HEK293 (cell line): ENCODE data around the gene S100A14.

ENCODE experiments used
- CTCF ChIA-PET: fragments of 350-600 bp; formaldehyde crosslinking; extraction: SDS; loops from one replicate; lab custom pipeline; 2021; ENCODE audit warnings: antibody characterized with exemption; lab: Yijun Ruan, JAX
- POLR2A ChIA-PET: fragments of 300-600 bp; formaldehyde crosslinking; extraction: SDS; loops from one replicate; lab custom pipeline; 2020; ENCODE audit warnings: antibody characterized with exemption, inconsistent platforms; lab: Yijun Ruan, JAX
- H3K27ac ChIP-seq: fragments of 200-500 bp; sonication (Bioruptor generic); 2 replicates; pipeline ENCODE4 v1.5.1; 2014; ENCODE audit warnings: low read depth, low read length, control low read depth, inconsistent platforms; ENCODE audit errors: extremely low read depth
- H3K36me3 ChIP-seq, 2 experiments: fragments of 200-500 bp in 1 of 2; sonication (Bioruptor generic) in 1 of 2; 1 replicate in 1 of 2; 2 replicates in 1 of 2; pipeline ENCODE4 v1.5.1; 2014 to 2017; ENCODE audit warnings: inconsistent platforms in 2 of 2, low read length in 2 of 2; ENCODE audit not compliant: control insufficient read depth in 2 of 2, insufficient read depth in 1 of 2
- H3K4me1 ChIP-seq: fragments of 200-500 bp; sonication (Bioruptor generic); 2 replicates; pipeline ENCODE4 v1.5.1; 2014; ENCODE audit warnings: mild to moderate bottlenecking, low read length, inconsistent platforms; ENCODE audit not compliant: control insufficient read depth, insufficient read depth
- H3K4me3 ChIP-seq: 2 replicates; pipeline ENCODE4 v1.5.1; 2011; ENCODE audit warnings: low read depth, mild to moderate bottlenecking, control low read depth, low read length, moderate library complexity
- H3K9me3 ChIP-seq: fragments of 200-500 bp; sonication (Bioruptor generic); 2 replicates; pipeline ENCODE4 v1.5.1; 2014; ENCODE audit warnings: low read depth, low read length, inconsistent platforms; ENCODE audit not compliant: control insufficient read depth, insufficient read depth
- BCL11A ChIP-seq: fragments of 450-650 bp; formaldehyde crosslinking; IDR thresholded peaks from 2 replicates; pipeline ENCODE4 v1.5.1; 2016; ENCODE audit warnings: low read depth, missing biosample characterization, missing genetic modification characterization
- CTCF ChIP-seq: fragments of 450-650 bp; formaldehyde crosslinking; IDR thresholded peaks from 2 replicates; pipeline ENCODE4 v1.5.1; 2016; ENCODE audit warnings: missing biosample characterization, missing genetic modification characterization
- GLIS1 ChIP-seq: fragments of 450-650 bp; formaldehyde crosslinking; IDR thresholded peaks from 2 replicates; pipeline ENCODE4 v1.5.1; 2016; ENCODE audit warnings: missing biosample characterization, missing genetic modification characterization
- HOXD13 ChIP-seq: sonication (generic); formaldehyde crosslinking; IDR thresholded peaks from 2 replicates; pipeline ENCODE4 v1.8.0; 2022; ENCODE audit warnings: missing genetic modification reagents, borderline replicate concordance
- IKZF3 ChIP-seq: fragments of 450-650 bp; IDR thresholded peaks from 2 replicates; pipeline ENCODE4 v1.5.0; 2018; ENCODE audit warnings: missing biosample characterization, mild to moderate bottlenecking, missing genetic modification characterization, moderate library complexity
- KLF1 ChIP-seq: fragments of 450-650 bp; formaldehyde crosslinking; IDR thresholded peaks from 2 replicates; pipeline ENCODE4 v1.5.1; 2016; ENCODE audit warnings: missing biosample characterization, missing genetic modification characterization
- KLF10 ChIP-seq: fragments of 450-650 bp; IDR thresholded peaks from 2 replicates; pipeline ENCODE4 v1.5.1; 2018; ENCODE audit warnings: missing biosample characterization, mild to moderate bottlenecking, missing genetic modification characterization
- KLF17 ChIP-seq: fragments of 450-650 bp; formaldehyde crosslinking; IDR thresholded peaks from 2 replicates; pipeline ENCODE4 v1.5.1; 2016; ENCODE audit warnings: missing biosample characterization, missing genetic modification characterization
- SCRT2 ChIP-seq: fragments of 450-650 bp; formaldehyde crosslinking; IDR thresholded peaks from 2 replicates; pipeline ENCODE4 v1.5.1; 2016; ENCODE audit warnings: missing biosample characterization, missing genetic modification characterization
- ZFP69B ChIP-seq: fragments of 450-650 bp; formaldehyde crosslinking; IDR thresholded peaks from 2 replicates; pipeline ENCODE4 v1.5.1; 2016; ENCODE audit warnings: missing biosample characterization, missing genetic modification characterization
- ZNF112 ChIP-seq: fragments of 450-650 bp; formaldehyde crosslinking; IDR thresholded peaks from 2 replicates; pipeline ENCODE4 v1.5.0; 2017; ENCODE audit warnings: missing biosample characterization, missing genetic modification characterization
- ZNF169 ChIP-seq: fragments of 450-650 bp; formaldehyde crosslinking; IDR thresholded peaks from 2 replicates; pipeline ENCODE4 v1.5.1; 2016; ENCODE audit warnings: missing biosample characterization, missing genetic modification characterization
- ZNF184 ChIP-seq: fragments of 450-650 bp; IDR thresholded peaks from 2 replicates; pipeline ENCODE4 v1.5.1; 2018; ENCODE audit warnings: missing biosample characterization, mild to moderate bottlenecking, missing genetic modification characterization
- ZNF2 ChIP-seq: fragments of 450-650 bp; formaldehyde crosslinking; IDR thresholded peaks from 2 replicates; pipeline ENCODE4 v1.5.1; 2016; ENCODE audit warnings: missing biosample characterization, missing genetic modification characterization
- ZNF202 ChIP-seq: fragments of 450-650 bp; formaldehyde crosslinking; IDR thresholded peaks from 2 replicates; pipeline ENCODE4 v1.5.1; 2016; ENCODE audit warnings: missing biosample characterization, missing genetic modification characterization, borderline replicate concordance
- ZNF223 ChIP-seq: fragments of 450-650 bp; formaldehyde crosslinking; IDR thresholded peaks from 2 replicates; pipeline ENCODE4 v1.5.1; 2016; ENCODE audit warnings: missing biosample characterization, missing genetic modification characterization
- ZNF292 ChIP-seq: fragments of 450-650 bp; formaldehyde crosslinking; IDR thresholded peaks from 2 replicates; pipeline ENCODE4 v1.5.1; 2016; ENCODE audit warnings: low read depth, missing biosample characterization, missing genetic modification characterization, borderline replicate concordance
- ZNF324 ChIP-seq: fragments of 450-650 bp; formaldehyde crosslinking; IDR thresholded peaks from 2 replicates; pipeline ENCODE4 v1.5.1; 2016; ENCODE audit warnings: missing biosample characterization, missing genetic modification characterization
- ZNF362 ChIP-seq: fragments of 450-650 bp; formaldehyde crosslinking; IDR thresholded peaks from 2 replicates; pipeline ENCODE4 v1.5.1; 2016; ENCODE audit warnings: missing biosample characterization, missing genetic modification characterization
- ZNF404 ChIP-seq: fragments of 450-650 bp; formaldehyde crosslinking; IDR thresholded peaks from 2 replicates; pipeline ENCODE4 v1.5.1; 2017; ENCODE audit warnings: missing biosample characterization, missing genetic modification characterization
- ZNF433 ChIP-seq: fragments of 450-650 bp; formaldehyde crosslinking; IDR thresholded peaks from 2 replicates; pipeline ENCODE4 v1.5.1; 2016; ENCODE audit warnings: missing biosample characterization, missing genetic modification characterization, low read depth
- ZNF48 ChIP-seq: fragments of 450-650 bp; formaldehyde crosslinking; IDR thresholded peaks from 2 replicates; pipeline ENCODE4 v1.5.1; 2016; ENCODE audit warnings: missing biosample characterization, missing genetic modification characterization
- ZNF514 ChIP-seq: fragments of 450-650 bp; formaldehyde crosslinking; IDR thresholded peaks from 2 replicates; pipeline ENCODE4 v1.5.1; 2016; ENCODE audit warnings: missing biosample characterization, missing genetic modification characterization
- ZNF521 ChIP-seq: fragments of 450-650 bp; formaldehyde crosslinking; IDR thresholded peaks from 2 replicates; pipeline ENCODE4 v1.5.1; 2017; ENCODE audit warnings: missing biosample characterization, mild to moderate bottlenecking, missing genetic modification characterization
- ZNF548 ChIP-seq: fragments of 450-650 bp; formaldehyde crosslinking; IDR thresholded peaks from 2 replicates; pipeline ENCODE4 v1.5.1; 2016; ENCODE audit warnings: missing biosample characterization, missing genetic modification characterization
- ZNF596 ChIP-seq: fragments of 450-650 bp; IDR thresholded peaks from 2 replicates; pipeline ENCODE4 v1.5.0; 2018; ENCODE audit warnings: missing biosample characterization, mild to moderate bottlenecking, missing genetic modification characterization, moderate library complexity
- ZNF629 ChIP-seq: fragments of 450-650 bp; formaldehyde crosslinking; IDR thresholded peaks from 2 replicates; pipeline ENCODE4 v1.5.1; 2017; ENCODE audit warnings: missing biosample characterization, missing genetic modification characterization
- ZNF664 ChIP-seq: fragments of 450-650 bp; formaldehyde crosslinking; IDR thresholded peaks from 2 replicates; pipeline ENCODE4 v1.5.1; 2016; ENCODE audit warnings: missing biosample characterization, missing genetic modification characterization
- ZNF792 ChIP-seq: fragments of 450-650 bp; formaldehyde crosslinking; IDR thresholded peaks from 2 replicates; pipeline ENCODE4 v1.5.1; 2016; ENCODE audit warnings: missing biosample characterization, missing genetic modification characterization
- ZSCAN16 ChIP-seq: fragments of 450-650 bp; formaldehyde crosslinking; IDR thresholded peaks from 2 replicates; pipeline ENCODE4 v1.5.1; 2016; ENCODE audit warnings: missing biosample characterization, missing genetic modification characterization
- ZSCAN18 ChIP-seq: fragments of 450-650 bp; formaldehyde crosslinking; IDR thresholded peaks from 2 replicates; pipeline ENCODE4 v1.5.1; 2016; ENCODE audit warnings: missing biosample characterization, missing genetic modification characterization
- ZSCAN23 ChIP-seq: fragments of 450-650 bp; formaldehyde crosslinking; IDR thresholded peaks from 2 replicates; pipeline ENCODE4 v1.5.1; 2016; ENCODE audit warnings: missing biosample characterization, missing genetic modification characterization
- ZSCAN30 ChIP-seq: fragments of 450-650 bp; IDR thresholded peaks from 2 replicates; pipeline ENCODE4 v1.5.1; 2018; ENCODE audit warnings: missing biosample characterization, mild to moderate bottlenecking, missing genetic modification characterization, moderate library complexity

The S100A14 gene

GRCh38 chr1:153566414-153567371 lies 49.4 kb downstream of the S100A14 start:
- no peak overlapping the region for H3K4me3 ChIP-seq
- POLR2A ChIA-PET, result interaction anchor here (0.8 to 1.9 kb wide), 17 partner anchors 13 to 424 kb away, joined by 3 to 27 read pairs (median 5); partner anchors contain the start of genes CHTOP, INTS3, RPS27 and S100A13
- H3K36me3 ChIP-seq, result no peaks in the 10 kb centered on the region
- H3K4me1 ChIP-seq, result peaks cover 7% of the 10 kb centered on the region
- CTCF ChIA-PET, result interaction anchor here (0.6 to 3.1 kb wide), 8 partner anchors 10 to 89 kb away, joined by 3 to 28 read pairs (median 5); partner anchors contain the start of gene S100A13
- no peaks in the 10 kb centered on the region for H3K9me3 ChIP-seq
- H3K27ac ChIP-seq, result peak overlapping the region; percentile 77
- peak; percentile 68 for TF ChIP-seq IKZF3
- TF ChIP-seq ZNF514 (tag by site-specific recombination), result no peak
- TF ChIP-seq GLIS1 (tag by site-specific recombination), result peak; percentile 97
- TF ChIP-seq ZNF521 (tag by site-specific recombination), result no peak
- TF ChIP-seq ZNF169 (tag by site-specific recombination), result no peak
- no peak for TF ChIP-seq ZNF362
- TF ChIP-seq ZNF792, result 0 out of 2 replicates have a peak, but pooled peaks have one; percentile 27
- TF ChIP-seq CTCF (tag by site-specific recombination), result no peak
- no peak for TF ChIP-seq ZNF664 (tag by site-specific recombination)
- TF ChIP-seq ZSCAN23 (tag by site-specific recombination), result peak; percentile 91
- no peak for TF ChIP-seq ZNF292
- TF ChIP-seq ZSCAN30 (tag by site-specific recombination), result peak; percentile 97
- TF ChIP-seq ZNF548, result no peak
- TF ChIP-seq ZNF404 (tag by site-specific recombination), result no peak
- no peak for TF ChIP-seq ZNF112 (tag by site-specific recombination)
- TF ChIP-seq ZNF629 (tag by site-specific recombination), result peak; percentile 95
- TF ChIP-seq ZNF202 (tag by site-specific recombination), result no peak
- TF ChIP-seq ZFP69B (tag by site-specific recombination), result peak; percentile 88
- TF ChIP-seq KLF1 (tag by site-specific recombination), result peak; percentile 100
- TF ChIP-seq ZSCAN18 (tag by site-specific recombination), result peak; percentile 76; the same call in 1 of the 2 replicates
- peak; percentile 100 for TF ChIP-seq KLF17 (tag by site-specific recombination)
- no peak for TF ChIP-seq ZNF223 (tag by site-specific recombination)
- TF ChIP-seq ZSCAN16 (tag by site-specific recombination), result no peak
- no peak for TF ChIP-seq ZNF184
- peak; percentile 97 for TF ChIP-seq KLF10 (tag by site-specific recombination)
- peak; percentile 32; the same call in 1 of the 2 replicates for TF ChIP-seq SCRT2 (tag by site-specific recombination)
- no peak for TF ChIP-seq ZNF48
- TF ChIP-seq HOXD13, result no peak
- peak; percentile 97 for TF ChIP-seq ZNF324 (tag by site-specific recombination)
- TF ChIP-seq ZNF596, result no peak
- TF ChIP-seq BCL11A (tag by site-specific recombination), result peak; percentile 97
- TF ChIP-seq ZNF2 (tag by site-specific recombination), result peak; percentile 23; the same call in 1 of the 2 replicates
- no peak for TF ChIP-seq ZNF433
